Adrenal gland (tissue), 5 donors: ENCODE measurements around the gene DNAAF5.

Experiments
- POLR2A ChIP-seq, 2 donors: fragments of 450-650 bp; IDR thresholded peaks; one replicate each; pipeline ENCODE4 v1.6.1; 2017; ENCODE audit warnings: antibody characterized with exemption in 2 of 2, mild to moderate bottlenecking in 2 of 2, moderate library complexity in 1 of 2
- TF ChIP-seq, protein P1 (sequence below), 6 experiments: fragments of 450-650 bp in 4 of 6; fragments of 200-600 bp in 2 of 6; sonication (generic) in 1 of 6; IDR thresholded peaks; 1 replicate in 5 of 6; 2 replicates in 1 of 6; pipeline versions ENCODE4 v1.5.1 to v1.8.0; 2016 to 2021; ENCODE audit warnings: antibody characterized with exemption in 6 of 6, mild to moderate bottlenecking in 2 of 6, moderate library complexity in 1 of 6
- donor health status: DM: no; HTN: no; CAD: no.

DNA sequence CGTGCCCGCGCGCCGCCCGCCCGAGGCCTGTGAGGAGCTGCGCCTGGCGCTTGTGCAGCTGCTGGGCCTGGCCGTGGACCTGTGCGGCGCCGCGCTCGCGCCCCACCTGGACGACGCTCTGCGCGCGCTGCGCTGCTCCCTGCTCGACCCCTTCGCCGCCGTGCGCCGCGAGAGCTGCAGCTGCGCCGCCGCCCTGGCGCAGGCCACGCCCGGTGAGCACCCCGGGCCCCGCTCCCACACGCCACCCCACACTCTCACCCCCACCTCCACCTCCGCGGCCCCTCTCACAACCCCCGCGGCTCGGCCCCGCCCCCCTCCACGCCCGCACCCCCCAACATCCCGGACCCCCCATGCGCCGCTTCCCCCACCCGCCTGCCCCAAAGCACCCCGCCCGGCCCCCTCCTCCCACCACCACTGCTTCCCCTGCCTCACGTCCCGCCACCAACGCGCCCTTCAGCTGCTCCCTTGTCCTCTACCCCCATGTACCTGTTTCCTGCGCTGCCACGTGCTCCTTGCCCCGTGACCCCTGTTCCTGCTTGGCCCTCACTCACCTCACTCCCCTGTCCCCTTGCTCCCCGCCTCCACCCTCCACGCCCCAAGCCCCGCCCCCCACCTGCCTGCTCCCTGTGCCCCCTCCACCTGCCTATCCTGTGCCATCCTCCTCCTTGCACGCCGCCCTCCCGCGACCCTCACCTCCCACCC is 756 bp downstream of the DNAAF5 start, which contains the start of gene PRKAR1B:
- TF ChIP-seq, protein P1, sequence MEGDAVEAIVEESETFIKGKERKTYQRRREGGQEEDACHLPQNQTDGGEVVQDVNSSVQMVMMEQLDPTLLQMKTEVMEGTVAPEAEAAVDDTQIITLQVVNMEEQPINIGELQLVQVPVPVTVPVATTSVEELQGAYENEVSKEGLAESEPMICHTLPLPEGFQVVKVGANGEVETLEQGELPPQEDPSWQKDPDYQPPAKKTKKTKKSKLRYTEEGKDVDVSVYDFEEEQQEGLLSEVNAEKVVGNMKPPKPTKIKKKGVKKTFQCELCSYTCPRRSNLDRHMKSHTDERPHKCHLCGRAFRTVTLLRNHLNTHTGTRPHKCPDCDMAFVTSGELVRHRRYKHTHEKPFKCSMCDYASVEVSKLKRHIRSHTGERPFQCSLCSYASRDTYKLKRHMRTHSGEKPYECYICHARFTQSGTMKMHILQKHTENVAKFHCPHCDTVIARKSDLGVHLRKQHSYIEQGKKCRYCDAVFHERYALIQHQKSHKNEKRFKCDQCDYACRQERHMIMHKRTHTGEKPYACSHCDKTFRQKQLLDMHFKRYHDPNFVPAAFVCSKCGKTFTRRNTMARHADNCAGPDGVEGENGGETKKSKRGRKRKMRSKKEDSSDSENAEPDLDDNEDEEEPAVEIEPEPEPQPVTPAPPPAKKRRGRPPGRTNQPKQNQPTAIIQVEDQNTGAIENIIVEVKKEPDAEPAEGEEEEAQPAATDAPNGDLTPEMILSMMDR (IDR thresholded peaks at IDR 0.05), result no peak
- TF ChIP-seq POLR2A (IDR thresholded peaks at IDR 0.05), result no peak
